Measurements from ENCODE around the gene MMEL1. TPM values are rescaled to one million over a fixed set of nuclear protein-coding genes. Genes with fewer than 3 reads are reported as not detected.

Gene MMEL1
- total RNA-seq, 1 experiment from 2014 or later = 4.9 TPM

DNA sequence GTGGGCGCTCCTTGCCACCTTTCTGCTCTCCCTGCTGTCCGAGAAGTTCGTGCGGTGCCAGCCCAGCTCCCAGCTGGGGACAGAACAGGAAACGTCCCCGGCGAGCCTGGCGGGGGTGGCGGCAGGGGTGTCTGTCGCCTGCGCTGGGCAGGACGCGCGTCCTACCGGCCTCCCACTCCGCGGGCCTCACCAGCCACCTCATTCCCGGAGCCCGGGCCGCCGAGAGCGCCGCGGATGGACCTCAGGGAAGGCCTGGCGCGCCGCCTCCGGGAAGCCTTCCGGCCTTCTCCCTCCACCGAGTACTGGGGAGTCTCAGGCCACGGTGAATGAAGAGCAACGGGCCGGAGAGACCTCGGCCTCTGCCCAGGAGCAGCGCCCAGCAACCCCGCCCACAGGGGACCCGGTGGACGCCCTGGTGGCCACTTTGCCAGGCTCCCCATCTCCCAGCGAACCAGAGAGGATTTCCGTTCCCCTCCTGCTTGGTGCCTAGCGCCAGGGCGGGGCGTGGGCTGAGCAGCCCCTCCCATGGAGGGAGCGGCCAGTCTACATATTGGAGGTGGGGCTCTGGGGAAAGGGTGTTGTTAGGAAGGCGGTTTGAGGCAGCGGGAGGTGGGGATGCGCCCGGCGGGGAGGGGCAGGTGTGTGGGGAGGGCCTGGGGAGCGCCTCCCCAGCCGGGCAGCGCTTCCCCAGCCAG is 86.2 kb downstream of the MMEL1 start:
- H3K9me3 ChIP-seq (ENCODE audit: insufficient read depth, low read depth) = no peaks in the 10 kb centered on the region
- TSS peak; percentile 73 for BruUV-seq (replicated peaks)
- POLR2A ChIA-PET (ENCODE audit: unreplicated experiment) = interaction anchor here (0.8 to 1.2 kb wide), 3 partner anchors 20 to 347 kb away, joined by 5 to 16 read pairs (median 6); partner anchors contain the start of gene PANK4
- peak overlapping the region; percentile 87 for H3K4me3 ChIP-seq
- TF ChIP-seq, protein P1, sequence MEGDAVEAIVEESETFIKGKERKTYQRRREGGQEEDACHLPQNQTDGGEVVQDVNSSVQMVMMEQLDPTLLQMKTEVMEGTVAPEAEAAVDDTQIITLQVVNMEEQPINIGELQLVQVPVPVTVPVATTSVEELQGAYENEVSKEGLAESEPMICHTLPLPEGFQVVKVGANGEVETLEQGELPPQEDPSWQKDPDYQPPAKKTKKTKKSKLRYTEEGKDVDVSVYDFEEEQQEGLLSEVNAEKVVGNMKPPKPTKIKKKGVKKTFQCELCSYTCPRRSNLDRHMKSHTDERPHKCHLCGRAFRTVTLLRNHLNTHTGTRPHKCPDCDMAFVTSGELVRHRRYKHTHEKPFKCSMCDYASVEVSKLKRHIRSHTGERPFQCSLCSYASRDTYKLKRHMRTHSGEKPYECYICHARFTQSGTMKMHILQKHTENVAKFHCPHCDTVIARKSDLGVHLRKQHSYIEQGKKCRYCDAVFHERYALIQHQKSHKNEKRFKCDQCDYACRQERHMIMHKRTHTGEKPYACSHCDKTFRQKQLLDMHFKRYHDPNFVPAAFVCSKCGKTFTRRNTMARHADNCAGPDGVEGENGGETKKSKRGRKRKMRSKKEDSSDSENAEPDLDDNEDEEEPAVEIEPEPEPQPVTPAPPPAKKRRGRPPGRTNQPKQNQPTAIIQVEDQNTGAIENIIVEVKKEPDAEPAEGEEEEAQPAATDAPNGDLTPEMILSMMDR (conservative IDR thresholded peaks at IDR 0.05) = no peak
- no peak for TF ChIP-seq EZH2 (IDR thresholded peaks at IDR 0.05; ENCODE audit: low read depth)
- intact Hi-C loops (cut with micrococcal nuclease; ENCODE audit: unreplicated experiment) = loop anchor here (1.0 to 10.0 kb wide), 3 partner anchors 88 to 351 kb away; no protein-coding TSS in a partner anchor
- H3K4me1 ChIP-seq (replicated peaks; ENCODE audit: insufficient read depth) = peaks cover 34% of the 10 kb centered on the region
- CTCF ChIA-PET = interaction anchor here (0.6 kb wide), 1 partner anchor 39 kb away, joined by 4 read pairs; no protein-coding TSS in a partner anchor
- no peaks in the 10 kb centered on the region for H3K79me2 ChIP-seq (ENCODE audit: low read depth)
- no peaks in the 10 kb centered on the region for H3K9me2 ChIP-seq (ENCODE audit: insufficient read depth)
- H2AFZ ChIP-seq = peak overlapping the region; percentile 84
- no peaks in the 10 kb centered on the region for H3K27me3 ChIP-seq (ENCODE audit: insufficient read depth, low read depth)
- peak; percentile 87 to 93 for DNase-seq
- no peaks in the 10 kb centered on the region for H4K20me1 ChIP-seq (ENCODE audit: insufficient read depth)
- H3K27ac ChIP-seq = peak overlapping the region; percentile 45
- no peaks in the 10 kb centered on the region for H3K36me3 ChIP-seq (ENCODE audit: low read depth)
- H3F3A ChIP-seq (ENCODE audit: insufficient read depth, low read depth) = peaks cover 27% of the 10 kb centered on the region; the same call in 1 of the 2 replicates
- H3K4me2 ChIP-seq = peak overlapping the region; percentile 94

DNA sequence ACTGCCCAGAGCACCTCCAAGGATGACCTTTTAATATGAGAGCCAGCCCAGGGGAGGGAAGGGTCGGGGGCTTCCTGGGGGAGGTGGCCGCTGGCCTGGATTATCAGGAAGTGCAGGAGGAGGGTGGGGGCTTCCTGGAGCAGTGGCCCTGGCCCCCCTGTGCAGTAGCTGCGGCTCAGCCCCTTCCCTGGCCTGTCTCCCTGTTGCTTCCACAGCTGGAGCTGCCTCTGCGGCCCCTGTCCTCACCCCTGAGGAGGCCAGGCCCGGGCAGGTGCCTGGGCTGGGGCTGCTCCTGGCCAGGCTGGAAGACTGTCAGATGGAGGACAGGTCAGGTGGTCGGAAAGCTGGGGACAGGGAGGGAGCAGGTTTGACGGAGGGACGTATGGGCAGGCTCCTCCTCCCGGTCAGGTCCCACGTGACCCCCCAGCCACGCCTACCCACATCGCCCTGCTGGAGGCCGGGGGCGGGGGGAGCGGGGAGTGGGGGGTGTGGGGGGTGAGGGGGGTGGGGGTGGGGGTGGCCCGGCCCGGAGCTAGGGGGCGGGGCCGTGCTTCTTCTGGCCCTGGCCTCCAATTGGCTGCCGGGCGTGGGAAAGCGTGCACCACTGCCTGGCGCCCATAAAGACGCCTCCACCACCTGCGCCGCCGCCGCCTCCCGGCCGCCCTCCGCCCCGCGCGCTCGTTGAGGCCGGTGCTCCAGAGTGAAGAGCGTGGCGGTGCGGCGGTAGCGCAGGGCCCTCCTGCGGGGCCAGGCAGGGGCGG is 86.9 kb downstream of the MMEL1 start:
- peak; percentile 74 to 90 for DNase-seq
- no peaks in the 10 kb centered on the region for H3K27me3 ChIP-seq (ENCODE audit: insufficient read depth, low read depth)
- H3K4me2 ChIP-seq = peak overlapping the region; percentile 94
- H3K79me2 ChIP-seq (ENCODE audit: low read depth) = no peaks in the 10 kb centered on the region
- H4K20me1 ChIP-seq (ENCODE audit: insufficient read depth) = no peaks in the 10 kb centered on the region
- POLR2A ChIA-PET (ENCODE audit: unreplicated experiment) = interaction anchor here (0.7 to 1.2 kb wide), 3 partner anchors 11 to 347 kb away, joined by 4 to 16 read pairs (median 6); partner anchors contain the start of gene PANK4
- intact Hi-C loops (cut with micrococcal nuclease; ENCODE audit: unreplicated experiment) = loop anchor here (2.0 to 10.0 kb wide), 2 partner anchors 87 to 99 kb away; no protein-coding TSS in a partner anchor
- H3K27ac ChIP-seq = peak overlapping the region; percentile 45
- H3K36me3 ChIP-seq (ENCODE audit: low read depth) = no peaks in the 10 kb centered on the region
- H3K4me3 ChIP-seq = peak overlapping the region; percentile 87
- H2AFZ ChIP-seq = peak overlapping the region; percentile 84
- H3K4me1 ChIP-seq (replicated peaks; ENCODE audit: insufficient read depth) = peaks cover 41% of the 10 kb centered on the region
- CTCF ChIA-PET = no interaction called here
- no TSS peak for BruUV-seq (replicated peaks)
- H3F3A ChIP-seq (ENCODE audit: insufficient read depth, low read depth) = peaks cover 32% of the 10 kb centered on the region; the same call in 1 of the 2 replicates
- H3K9me2 ChIP-seq (ENCODE audit: insufficient read depth) = no peaks in the 10 kb centered on the region
- H3K9me3 ChIP-seq (ENCODE audit: insufficient read depth, low read depth) = no peaks in the 10 kb centered on the region
- TF ChIP-seq EZH2 (IDR thresholded peaks at IDR 0.05; ENCODE audit: low read depth) = no peak
- TF ChIP-seq, protein P1 (conservative IDR thresholded peaks at IDR 0.05) = no peak

DNA sequence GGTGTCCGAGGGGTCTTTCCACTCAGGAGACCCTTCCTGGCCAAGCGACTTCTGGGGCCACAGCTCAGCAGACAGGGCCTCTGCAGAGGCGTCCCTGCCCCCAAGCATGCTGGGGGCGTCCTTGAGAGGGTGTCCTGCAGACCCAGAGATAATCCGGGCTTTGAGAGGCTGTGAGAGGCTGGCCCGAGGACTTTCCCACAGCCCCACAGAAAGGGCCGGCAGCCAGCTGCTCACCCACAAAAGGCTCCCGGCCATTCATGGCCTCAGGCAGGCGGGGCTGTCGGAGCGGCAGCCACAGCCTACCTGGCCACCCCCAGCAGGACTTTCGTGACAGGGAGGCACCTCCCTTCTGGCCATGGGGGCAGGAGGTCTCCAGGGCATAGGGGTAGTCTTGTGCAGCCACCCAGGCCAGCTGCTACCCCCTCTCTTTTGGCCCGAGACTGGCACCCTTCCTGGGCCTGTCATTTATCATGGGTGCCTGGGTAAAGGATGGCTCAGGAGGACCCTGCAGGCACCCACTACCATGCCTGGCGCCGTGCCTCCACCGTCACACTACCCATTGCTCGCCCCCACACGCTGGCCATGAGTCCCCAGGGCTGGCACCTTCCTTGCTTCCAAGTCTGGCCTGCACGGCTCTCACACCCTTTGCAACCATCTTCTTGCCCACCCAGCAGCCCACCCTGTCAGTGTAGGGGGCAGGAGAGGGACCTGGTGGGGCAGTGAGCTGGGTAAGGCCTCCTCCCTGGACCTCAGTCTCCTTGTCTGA is 87.8 kb downstream of the MMEL1 start:
- Histone ChIP-seq H3K9me2 (ENCODE audit: insufficient read depth) (no peaks in the 10 kb centered on the region), H3K27ac (no peak overlapping the region), H3K36me3 (ENCODE audit: low read depth) (no peaks in the 10 kb centered on the region), H3K4me1 (replicated peaks; ENCODE audit: insufficient read depth) (peaks cover 42% of the 10 kb centered on the region), H3F3A (ENCODE audit: insufficient read depth, low read depth) (peaks cover 32% of the 10 kb centered on the region; the same call in 1 of the 2 replicates), H3K27me3 (ENCODE audit: insufficient read depth, low read depth) (no peaks in the 10 kb centered on the region), H2AFZ (no peak overlapping the region), H3K9me3 (ENCODE audit: insufficient read depth, low read depth) (no peaks in the 10 kb centered on the region), H3K79me2 (ENCODE audit: low read depth) (no peaks in the 10 kb centered on the region), H4K20me1 (ENCODE audit: insufficient read depth) (no peaks in the 10 kb centered on the region), H3K4me2 (peak overlapping the region; percentile 68), H3K4me3 (no peak overlapping the region)
- ChIA-PET CTCF (no interaction called here), POLR2A (ENCODE audit: unreplicated experiment) (interaction anchor here (0.5 to 1.2 kb wide), 2 partner anchors 22 to 346 kb away, joined by 10 to 16 read pairs; no protein-coding TSS in a partner anchor)
- BruUV-seq (replicated peaks) = no TSS peak
- peak in 1 of 2 experiments; percentile 52 for DNase-seq
- intact Hi-C loops (cut with micrococcal nuclease; ENCODE audit: unreplicated experiment) = loop anchor here (10.0 kb wide), 1 partner anchor 100 kb away; no protein-coding TSS in a partner anchor
- TF ChIP-seq, protein P1 (conservative IDR thresholded peaks at IDR 0.05) = no peak
- no peak for TF ChIP-seq EZH2 (IDR thresholded peaks at IDR 0.05; ENCODE audit: low read depth)

Measured in PC-9 (cell line).